Common myeloid progenitor, CD34-positive (primary cell): Measurements from ENCODE around the gene CHMP4B.

Experiments
- CTCF ChIA-PET: fragments of 350-600 bp; sonication (Branson Sonifier 250); formaldehyde crosslinking; loops from one replicate; lab custom pipeline; 2021; ENCODE audit warnings: antibody characterized with exemption; lab: Charles Lee
- POLR2A ChIA-PET: fragments of 350-600 bp; sonication (Branson Sonifier 250); formaldehyde crosslinking; loops from one replicate; lab custom pipeline; 2021; ENCODE audit warnings: antibody characterized with exemption; lab: Charles Lee
- DNase-seq, 3 donors: peaks; one replicate each; pipeline versions ENCODE4 v3.0.0 to v3.0.0-alpha.2; 2013
- H3K27ac ChIP-seq, 2 experiments: 1 replicate in 1 of 2; 2 replicates in 1 of 2; pipeline ENCODE4 v1.7.0; 2013; ENCODE audit warnings: inconsistent platforms in 2 of 2, low read length in 2 of 2, mild to moderate bottlenecking in 2 of 2, low read depth in 1 of 2, moderate library complexity in 1 of 2; ENCODE audit not compliant: severe bottlenecking in 2 of 2, insufficient read depth in 1 of 2, poor library complexity in 1 of 2
- H3K27me3 ChIP-seq, 5 experiments: replicated peaks in 2 of 5; 1 replicate in 3 of 5; 2 replicates in 2 of 5; pipeline versions ENCODE4 v1.6.1 to v1.7.0; 2013; ENCODE audit warnings: low read length in 4 of 5, mild to moderate bottlenecking in 2 of 5, moderate library complexity in 2 of 5, inconsistent platforms in 1 of 5; ENCODE audit not compliant: insufficient read depth in 5 of 5, control insufficient read depth in 4 of 5
- H3K36me3 ChIP-seq, 4 experiments: 1 replicate in 2 of 4; 2 replicates in 2 of 4; pipeline versions ENCODE4 v1.6.1 to v1.7.0; 2013; ENCODE audit warnings: low read length in 3 of 4, control low read depth in 1 of 4, mild to moderate bottlenecking in 1 of 4; ENCODE audit not compliant: control insufficient read depth in 4 of 4, insufficient read depth in 4 of 4
- H3K4me1 ChIP-seq, 4 experiments: 1 replicate in 3 of 4; 2 replicates in 1 of 4; pipeline versions ENCODE4 v1.6.1 to v1.7.1; 2013; ENCODE audit warnings: low read length in 3 of 4, mild to moderate bottlenecking in 3 of 4, control low read depth in 1 of 4, inconsistent platforms in 1 of 4, moderate library complexity in 1 of 4; ENCODE audit not compliant: control insufficient read depth in 4 of 4, insufficient read depth in 4 of 4; ENCODE audit errors: control extremely low read depth in 1 of 4
- H3K4me3 ChIP-seq, 7 experiments: 1 replicate in 4 of 7; 2 replicates in 3 of 7; pipeline versions ENCODE4 v1.5.1 to v1.7.0; 2013; ENCODE audit warnings: mild to moderate bottlenecking in 7 of 7, low read length in 6 of 7, moderate library complexity in 6 of 7, inconsistent platforms in 2 of 7, low read depth in 2 of 7, control low read depth in 1 of 7; ENCODE audit not compliant: insufficient read depth in 4 of 7, control insufficient read depth in 1 of 7; ENCODE audit errors: extremely low read depth in 1 of 7
- H3K9me3 ChIP-seq, 5 experiments: 1 replicate in 4 of 5; 2 replicates in 1 of 5; pipeline versions ENCODE4 v1.6.1 to v1.7.1; 2013; ENCODE audit warnings: low read length in 4 of 5, mild to moderate bottlenecking in 2 of 5, inconsistent platforms in 1 of 5, low read depth in 1 of 5, moderate library complexity in 1 of 5; ENCODE audit not compliant: control insufficient read depth in 4 of 5, insufficient read depth in 2 of 5; ENCODE audit errors: control extremely low read depth in 1 of 5
- WGBS: methylation state at CpG from one replicate; pipeline ENCODE4 v1.1.5; 2013; ENCODE audit not compliant: insufficient coverage; 5-methylcytosine and 5-hydroxymethylcytosine counted together

The CHMP4B gene

DNA sequence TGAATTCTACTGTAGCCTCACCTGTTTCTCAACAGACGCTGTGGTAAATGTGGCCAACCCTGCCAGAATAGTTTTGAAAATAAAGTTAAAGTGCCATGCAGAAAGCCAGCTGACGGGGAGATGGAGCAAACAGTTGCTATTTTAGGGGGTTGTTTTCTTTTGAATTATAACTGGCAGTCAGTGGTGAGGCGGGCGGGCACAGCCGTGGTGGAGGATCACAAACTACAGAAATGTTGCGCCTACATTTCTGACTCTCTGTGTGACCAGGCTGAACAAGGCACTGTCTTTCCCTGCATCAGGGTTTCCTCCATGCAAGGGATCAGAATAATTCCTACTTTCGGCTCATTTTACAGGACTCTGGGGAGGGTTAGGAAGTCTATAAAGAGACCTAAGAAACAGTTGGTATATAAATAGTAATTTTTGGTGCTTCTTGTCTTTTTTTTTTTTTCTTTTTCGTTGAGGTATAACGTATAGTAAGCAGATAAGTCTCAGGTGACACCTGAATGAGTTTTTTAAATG, 17.2 kb downstream of the CHMP4B start:
- Histone ChIP-seq H3K27ac (no peak overlapping the region), H3K4me3 (no peak overlapping the region), H3K36me3 (peaks cover 3 to 12% (median 4%) of the 10 kb centered on the region in 4 experiments), H3K27me3 (no peaks in the 10 kb centered on the region), H3K9me3 (no peaks in the 10 kb centered on the region), H3K4me1 (peaks cover 0 to 18% (median 10%) of the 10 kb centered on the region in 4 experiments)
- ChIA-PET POLR2A (no interaction called here), CTCF (interaction anchor here (1.0 to 2.5 kb wide), 2 partner anchors 10 to 35 kb away, joined by 3 to 8 read pairs; no protein-coding TSS in a partner anchor)
- 96% methylated on average over 4 of the region's 9 CpGs for WGBS
- DNase-seq, result no peak

DNA sequence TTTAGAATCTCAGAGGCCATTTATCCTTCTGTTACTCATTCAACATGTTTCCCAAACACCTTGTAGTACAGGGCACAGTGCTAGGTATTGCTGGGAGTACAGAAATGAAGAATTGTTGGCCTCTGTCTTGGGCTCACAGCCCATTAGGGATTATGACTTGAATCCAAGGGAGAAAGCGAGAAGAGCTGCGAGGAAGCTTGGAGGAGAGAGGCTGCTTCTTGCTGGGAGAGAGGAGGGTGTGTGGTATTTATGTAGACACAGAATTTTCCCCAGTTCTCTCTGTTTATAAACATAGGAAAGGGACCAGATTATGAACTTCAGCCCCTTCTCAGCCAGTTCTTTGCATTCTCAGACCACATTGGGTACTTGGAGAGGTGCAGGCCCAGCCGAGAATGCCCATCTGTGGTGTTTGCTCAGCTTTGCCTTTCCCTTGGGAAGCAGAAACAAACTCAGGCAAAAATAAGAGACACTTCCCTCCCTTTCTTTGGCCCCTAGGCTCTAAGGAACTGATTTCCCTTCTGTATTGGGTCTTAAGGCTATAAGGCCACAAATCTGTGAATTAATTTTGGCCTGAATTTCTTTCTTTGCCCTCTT, 17.9 kb downstream of the CHMP4B start:
- ChIA-PET CTCF (interaction anchor here (1.8 kb wide), 1 partner anchor 10 kb away, joined by 5 read pairs; no protein-coding TSS in a partner anchor), POLR2A (no interaction called here)
- no peak overlapping the region for H3K4me3 ChIP-seq
- peaks cover 2 to 15% (median 4%) of the 10 kb centered on the region in 4 experiments for H3K36me3 ChIP-seq
- WGBS, result 86% methylated on average over 1 of the region's 3 CpGs
- no peak overlapping the region for H3K27ac ChIP-seq
- H3K27me3 ChIP-seq, result no peaks in the 10 kb centered on the region
- no peaks in the 10 kb centered on the region for H3K9me3 ChIP-seq
- no peak for DNase-seq
- H3K4me1 ChIP-seq, result peaks cover 0 to 18% (median 10%) of the 10 kb centered on the region in 4 experiments

DNA sequence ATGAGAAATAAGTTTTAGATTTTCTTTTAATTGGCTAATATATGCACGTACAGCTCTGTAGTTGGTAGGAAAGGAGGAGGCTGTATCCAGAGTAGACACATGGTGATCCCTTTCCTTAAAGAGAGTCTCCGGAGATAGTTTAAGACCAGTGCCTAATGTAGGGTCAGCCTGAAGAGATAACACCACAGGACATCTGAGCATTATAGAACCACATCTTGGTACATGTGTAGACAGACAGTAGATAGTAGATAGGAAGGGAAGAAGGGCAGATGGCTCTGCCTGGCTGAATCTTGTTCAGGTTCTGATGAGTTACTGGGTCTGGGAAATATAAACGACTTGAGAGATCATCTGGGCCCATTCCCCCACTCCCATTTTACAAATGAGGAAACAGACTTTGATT, 18.5 kb downstream of the CHMP4B start:
- no peak overlapping the region for H3K27ac ChIP-seq
- no peak for DNase-seq
- H3K4me3 ChIP-seq, result no peak overlapping the region
- 50% methylated on average over 1 of the region's 3 CpGs for WGBS
- CTCF ChIA-PET, result interaction anchor here (0.9 to 1.8 kb wide), 2 partner anchors 9 to 192 kb away, joined by 3 to 5 read pairs; no protein-coding TSS in a partner anchor
- POLR2A ChIA-PET, result interaction anchor here (0.6 kb wide), 1 partner anchor 12 kb away, joined by 3 read pairs; no protein-coding TSS in a partner anchor
- H3K4me1 ChIP-seq, result peaks cover 0 to 18% (median 10%) of the 10 kb centered on the region in 4 experiments
- peaks cover 0 to 15% (median 4%) of the 10 kb centered on the region in 4 experiments for H3K36me3 ChIP-seq
- H3K9me3 ChIP-seq, result no peaks in the 10 kb centered on the region
- no peaks in the 10 kb centered on the region for H3K27me3 ChIP-seq

DNA sequence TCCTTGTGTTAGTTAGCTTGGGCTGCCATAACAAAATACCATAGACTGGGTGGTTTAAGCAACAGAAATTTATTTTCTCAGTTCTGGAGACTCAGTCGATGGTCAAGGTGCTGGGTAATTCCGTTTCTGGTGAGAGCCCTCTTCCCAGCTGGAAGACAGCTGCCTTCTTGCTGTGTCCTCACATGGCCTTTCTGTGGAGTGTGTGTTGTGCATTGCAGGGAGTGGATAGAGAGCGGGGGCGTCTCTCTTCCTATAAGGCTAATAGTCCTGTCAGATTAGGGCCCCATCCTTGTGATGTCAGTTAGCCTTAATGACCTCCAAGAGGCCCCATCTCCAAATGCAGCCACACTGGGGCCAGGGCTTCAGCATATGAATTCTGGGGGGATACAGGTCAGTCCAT, 19.2 kb downstream of the CHMP4B start:
- CTCF ChIA-PET, result interaction anchor here (0.7 to 1.8 kb wide), 4 partner anchors 9 to 192 kb away, joined by 3 to 5 read pairs (median 4); no protein-coding TSS in a partner anchor

DNA sequence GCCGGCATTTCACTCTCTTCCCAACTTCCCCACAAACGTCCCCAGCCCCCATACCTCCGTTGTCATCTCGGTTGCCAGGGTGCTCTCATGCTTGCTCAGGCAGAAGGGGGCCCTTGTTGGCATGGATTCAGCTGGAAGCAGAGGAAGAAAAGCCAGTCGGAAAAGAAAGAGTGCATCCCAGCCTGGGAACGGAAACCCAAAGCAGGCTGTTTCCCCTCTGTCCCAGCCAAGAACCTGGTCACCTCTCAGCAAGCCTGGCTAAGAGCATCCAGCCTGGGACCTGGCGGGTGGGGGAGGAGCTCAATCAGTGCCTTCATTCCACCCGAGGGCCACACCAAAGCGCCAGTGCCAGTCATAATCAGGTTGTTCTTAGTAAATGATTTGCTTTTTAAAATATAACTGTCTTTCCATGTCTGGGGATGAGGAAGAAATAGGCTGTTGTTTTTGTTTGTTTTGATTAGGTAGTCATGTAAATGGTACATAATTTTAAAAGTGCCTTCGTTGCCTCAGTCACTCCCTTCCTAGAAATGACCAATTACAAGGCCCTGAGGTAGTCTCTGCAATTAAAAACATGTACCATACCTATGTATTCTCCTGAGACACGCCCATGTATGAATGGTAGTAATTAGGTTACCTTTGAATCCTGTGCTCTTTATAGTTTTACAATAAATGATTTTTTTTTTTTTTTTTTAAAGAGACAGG, 21.1 kb downstream of the CHMP4B start:
- WGBS, result 94% methylated on average over 3 of the region's 11 CpGs
- CTCF ChIA-PET, result no interaction called here
- POLR2A ChIA-PET, result no interaction called here

More for the DNA sequence above, 19.2 kb downstream of the CHMP4B start:
- Histone ChIP-seq H3K9me3 (peaks cover 0 to 2% (median 0%) of the 10 kb centered on the region in 5 experiments), H3K4me1 (peaks cover 0 to 18% (median 9%) of the 10 kb centered on the region in 4 experiments), H3K27me3 (no peaks in the 10 kb centered on the region), H3K27ac (no peak overlapping the region), H3K4me3 (no peak overlapping the region), H3K36me3 (peaks cover 0 to 15% (median 5%) of the 10 kb centered on the region in 4 experiments)
- WGBS, result 100% methylated on average over 3 of the region's 4 CpGs
- POLR2A ChIA-PET, result interaction anchor here (0.6 kb wide), 1 partner anchor 11 kb away, joined by 3 read pairs; no protein-coding TSS in a partner anchor
- DNase-seq, result no peak

DNA sequence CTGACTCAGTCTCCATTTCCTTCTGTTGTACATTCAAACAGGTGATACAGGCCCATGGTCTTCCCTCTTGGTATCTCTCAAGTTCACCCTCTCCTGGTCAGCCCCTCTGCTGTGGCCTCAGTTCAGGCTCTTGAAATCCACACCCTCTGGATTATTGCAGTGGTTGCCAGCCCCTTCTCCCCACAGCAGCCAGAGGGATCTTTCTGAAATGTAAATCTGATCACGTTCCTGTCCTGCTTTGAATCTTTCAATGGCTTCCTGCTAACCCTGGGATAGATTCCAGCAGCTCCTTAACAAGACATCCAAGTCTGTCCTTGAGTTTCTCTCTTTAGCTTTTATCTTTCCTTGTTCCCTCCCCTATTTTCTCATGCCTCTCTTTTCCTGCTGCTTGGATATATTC, 22.2 kb downstream of the CHMP4B start:
- POLR2A ChIA-PET, result no interaction called here
- H3K27ac ChIP-seq, result no peak overlapping the region
- CTCF ChIA-PET, result no interaction called here
- no peak overlapping the region for H3K4me3 ChIP-seq
- no peaks in the 10 kb centered on the region for H3K27me3 ChIP-seq
- H3K9me3 ChIP-seq, result peaks cover 0 to 2% (median 0%) of the 10 kb centered on the region in 5 experiments
- no peak for DNase-seq
- peaks cover 0 to 18% (median 7%) of the 10 kb centered on the region in 4 experiments for H3K36me3 ChIP-seq
- peaks cover 2 to 21% (median 13%) of the 10 kb centered on the region in 4 experiments for H3K4me1 ChIP-seq
- WGBS, result 100% methylated on average over 1 of the region's 1 CpG

More for the DNA sequence above, 21.1 kb downstream of the CHMP4B start:
- H3K27ac ChIP-seq, result no peak overlapping the region
- no peak overlapping the region for H3K4me3 ChIP-seq
- no peaks in the 10 kb centered on the region for H3K27me3 ChIP-seq
- H3K9me3 ChIP-seq, result peaks cover 0 to 2% (median 0%) of the 10 kb centered on the region in 5 experiments
- DNase-seq, result no peak
- peaks cover 0 to 18% (median 7%) of the 10 kb centered on the region in 4 experiments for H3K36me3 ChIP-seq
- H3K4me1 ChIP-seq, result peaks cover 2 to 16% (median 11%) of the 10 kb centered on the region in 4 experiments
